Esophagus muscularis mucosa (tissue), 4 donors: ENCODE results near the gene DAB2IP. TPM values are rescaled to one million over a fixed set of nuclear protein-coding genes. Genes with fewer than 3 reads are reported as not detected.

Source experiments
- DNase-seq: peaks from one replicate; pipeline ENCODE4 v3.0.0-alpha.2; 2017; ENCODE audit errors: extremely low spot score
- H3K27ac ChIP-seq, 4 donors: fragments of 200-600 bp; sonication (generic); replicated peaks in 1 of 4; 1 replicate in 3 of 4; 2 replicates in 1 of 4; pipeline ENCODE4 v1.5.1; 2016 to 2019; ENCODE audit warnings: mild to moderate bottlenecking in 1 of 4
- H3K27me3 ChIP-seq, 4 donors: fragments of 200-600 bp; sonication (generic); one replicate each; pipeline versions ENCODE4 v1.5.1 to v1.6.0; 2016 to 2019
- H3K36me3 ChIP-seq, 4 donors: fragments of 200-600 bp; sonication (generic); one replicate each; pipeline ENCODE4 v1.5.1; 2016 to 2019
- H3K4me1 ChIP-seq, 4 donors: fragments of 200-600 bp; sonication (generic); one replicate each; pipeline ENCODE4 v1.5.1; 2016 to 2019
- H3K4me3 ChIP-seq, 4 donors: fragments of 200-600 bp; sonication (generic); 1 replicate in 2 of 4; 2 replicates in 2 of 4; pipeline ENCODE4 v1.5.1; 2016 to 2019; ENCODE audit warnings: mild to moderate bottlenecking in 4 of 4, moderate library complexity in 1 of 4
- H3K9me3 ChIP-seq, 4 donors: fragments of 200-600 bp; sonication (generic); 1 replicate in 3 of 4; 2 replicates in 1 of 4; pipeline ENCODE4 v1.5.1; 2016 to 2019
- EP300 ChIP-seq: sonication (generic); formaldehyde crosslinking; IDR thresholded peaks from one replicate; pipeline ENCODE4 v1.6.1; 2017; ENCODE audit warnings: antibody characterized with exemption
- POLR2A ChIP-seq: fragments of 450-650 bp; IDR thresholded peaks from one replicate; pipeline ENCODE4 v1.6.1; 2017; ENCODE audit warnings: antibody characterized with exemption, moderate library complexity, mild to moderate bottlenecking, low read depth
- POLR2AphosphoS5 ChIP-seq, 2 donors: sonication (generic); formaldehyde crosslinking; IDR thresholded peaks; one replicate each; pipeline ENCODE4 v1.6.1; 2017; ENCODE audit warnings: antibody characterized with exemption in 2 of 2
- WGBS: methylation state at CpG from one replicate; pipeline ENCODE4 v1.1.5; 2018; 5-methylcytosine and 5-hydroxymethylcytosine counted together
- intact Hi-C: fragments of 100-400 bp; cut with DNase I; formaldehyde crosslinking; loops from one replicate; pipeline ENCODE4 v1.15.1; 2023
- total RNA-seq, 4 donors: library from RNA; depleted of rRNA; stranded (reverse); fragments of >200 nt; gene quantifications; one replicate each; pipeline versions ENCODE4 v1.1.0 to v1.2.1, GENCODE V29; 2016
- TF ChIP-seq, protein P1 (sequence below), 3 experiments: fragments of 200-600 bp in 2 of 3; fragments of 450-650 bp in 1 of 3; sonication (generic) in 2 of 3; IDR thresholded peaks; one replicate each; pipeline ENCODE4 v1.5.1; 2017 to 2019; ENCODE audit warnings: antibody characterized with exemption in 3 of 3, mild to moderate bottlenecking in 2 of 3, moderate library complexity in 1 of 3

The DAB2IP gene
- total RNA-seq, 4 donors from 2014 or later, result 41.7 to 102 (median 62.4) TPM

DNA sequence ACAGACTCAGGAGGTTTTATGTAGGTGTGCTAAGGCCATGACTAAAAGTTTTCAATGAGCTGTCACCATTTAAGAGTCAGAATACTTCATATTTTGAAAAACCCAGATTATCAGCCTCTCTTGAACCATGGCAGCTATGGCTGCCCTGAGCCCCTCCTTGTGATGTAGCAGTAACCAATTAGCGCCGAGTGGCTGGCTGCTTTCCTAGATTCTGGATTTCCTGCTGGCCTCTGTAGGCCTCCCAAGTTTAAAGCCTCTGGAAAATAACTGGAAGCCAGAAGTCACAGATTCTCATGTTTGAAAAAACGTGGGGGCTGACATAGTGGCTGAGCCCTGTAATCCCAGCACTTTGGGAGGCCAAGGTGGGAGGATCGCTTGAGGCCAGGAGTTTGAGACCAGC, 25.5 kb downstream of the DAB2IP start:
- no peak for DNase-seq
- H3K9me3 ChIP-seq, result no peaks in the 10 kb centered on the region
- TF ChIP-seq, protein P1, sequence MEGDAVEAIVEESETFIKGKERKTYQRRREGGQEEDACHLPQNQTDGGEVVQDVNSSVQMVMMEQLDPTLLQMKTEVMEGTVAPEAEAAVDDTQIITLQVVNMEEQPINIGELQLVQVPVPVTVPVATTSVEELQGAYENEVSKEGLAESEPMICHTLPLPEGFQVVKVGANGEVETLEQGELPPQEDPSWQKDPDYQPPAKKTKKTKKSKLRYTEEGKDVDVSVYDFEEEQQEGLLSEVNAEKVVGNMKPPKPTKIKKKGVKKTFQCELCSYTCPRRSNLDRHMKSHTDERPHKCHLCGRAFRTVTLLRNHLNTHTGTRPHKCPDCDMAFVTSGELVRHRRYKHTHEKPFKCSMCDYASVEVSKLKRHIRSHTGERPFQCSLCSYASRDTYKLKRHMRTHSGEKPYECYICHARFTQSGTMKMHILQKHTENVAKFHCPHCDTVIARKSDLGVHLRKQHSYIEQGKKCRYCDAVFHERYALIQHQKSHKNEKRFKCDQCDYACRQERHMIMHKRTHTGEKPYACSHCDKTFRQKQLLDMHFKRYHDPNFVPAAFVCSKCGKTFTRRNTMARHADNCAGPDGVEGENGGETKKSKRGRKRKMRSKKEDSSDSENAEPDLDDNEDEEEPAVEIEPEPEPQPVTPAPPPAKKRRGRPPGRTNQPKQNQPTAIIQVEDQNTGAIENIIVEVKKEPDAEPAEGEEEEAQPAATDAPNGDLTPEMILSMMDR (IDR thresholded peaks at IDR 0.05), result no peak
- no peak for TF ChIP-seq POLR2A
- no peak for TF ChIP-seq POLR2AphosphoS5 (IDR thresholded peaks at IDR 0.05)
- H3K27ac ChIP-seq, result no peak overlapping the region
- H3K27me3 ChIP-seq, result no peaks in the 10 kb centered on the region
- WGBS, result 56% methylated on average over 4 of the region's 4 CpGs
- peaks cover 50 to 53% (median 50%) of the 10 kb centered on the region in 4 donors for H3K4me1 ChIP-seq
- H3K36me3 ChIP-seq, result peaks cover 5 to 37% (median 32%) of the 10 kb centered on the region in 4 donors
- intact Hi-C loops, result no loop called here
- H3K4me3 ChIP-seq, result no peak overlapping the region

DNA sequence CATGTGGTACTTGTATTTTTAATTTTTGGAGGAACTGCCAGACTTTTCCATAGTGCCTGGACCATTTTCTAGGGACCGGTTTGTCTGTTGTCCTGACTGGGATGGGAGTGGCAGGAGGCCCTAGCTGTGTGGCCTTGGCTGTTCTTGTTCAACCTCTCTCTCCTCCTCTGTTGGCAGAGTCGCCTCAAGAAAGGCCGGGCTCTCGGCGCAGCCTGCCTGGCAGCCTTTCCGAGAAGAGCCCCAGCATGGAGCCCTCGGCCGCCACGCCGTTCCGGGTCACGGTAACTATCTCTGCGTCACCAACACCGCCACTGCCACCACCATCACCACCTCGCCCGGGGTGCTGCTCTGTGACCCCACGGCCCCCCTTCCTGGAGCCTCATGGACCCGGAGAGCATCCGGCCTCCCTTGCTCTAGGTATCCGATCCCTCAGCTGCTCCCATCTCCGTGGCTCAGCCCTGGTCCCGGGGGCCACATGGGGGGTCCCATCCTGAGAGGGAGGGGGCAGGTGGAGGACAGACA, 27.1 kb downstream of the DAB2IP start:
- 91% methylated on average over 22 of the region's 22 CpGs for WGBS
- H3K4me1 ChIP-seq, result peaks cover 33 to 42% (median 36%) of the 10 kb centered on the region in 4 donors

DNA sequence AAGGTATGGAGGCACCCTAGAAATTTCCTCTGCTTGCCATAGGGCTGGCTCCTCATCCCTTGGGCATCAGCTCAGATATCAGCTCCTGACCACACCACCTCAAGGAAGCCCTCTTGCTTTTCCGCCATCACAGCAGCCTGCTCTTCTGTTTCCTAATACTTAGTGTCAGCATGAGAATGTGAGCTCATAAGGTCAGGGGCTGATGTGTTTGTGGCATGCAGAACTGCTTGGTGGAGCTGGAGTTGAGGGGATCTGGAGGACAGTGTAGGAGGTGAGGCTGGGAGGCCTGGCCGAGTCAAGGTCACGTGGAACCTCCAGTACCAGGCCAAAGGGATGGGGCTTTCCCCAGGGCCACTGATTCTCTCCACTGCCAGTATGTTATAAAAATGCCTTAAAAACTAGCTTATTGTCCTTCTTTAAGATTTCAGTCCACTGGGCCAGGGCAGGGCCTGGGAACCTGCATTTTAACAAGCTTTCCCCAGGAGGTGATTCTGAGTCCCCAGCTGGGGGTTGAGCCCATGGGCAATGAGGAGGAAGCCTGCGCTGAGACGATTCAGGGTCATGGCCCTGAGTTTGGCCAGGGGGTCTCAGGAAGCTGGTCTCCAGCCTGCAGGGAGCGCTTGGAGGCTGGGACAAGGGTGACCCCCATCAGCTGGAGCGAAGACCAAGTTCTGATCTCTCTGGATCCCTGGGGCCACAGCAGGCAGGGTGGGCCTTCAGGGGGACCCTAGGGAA, 28.6 kb downstream of the DAB2IP start:
- Histone ChIP-seq H3K27ac (no peak overlapping the region), H3K4me3 (no peak overlapping the region), H3K4me1 (peaks cover 21 to 40% (median 26%) of the 10 kb centered on the region in 4 donors), H3K27me3 (no peaks in the 10 kb centered on the region), H3K9me3 (no peaks in the 10 kb centered on the region), H3K36me3 (peaks cover 5 to 43% (median 38%) of the 10 kb centered on the region in 4 donors)
- 92% methylated on average over 7 of the region's 7 CpGs for WGBS
- intact Hi-C loops, result loop anchor here (5.0 kb wide), 1 partner anchor 43 kb away; no protein-coding TSS in a partner anchor
- TF ChIP-seq POLR2AphosphoS5 (IDR thresholded peaks at IDR 0.05) (no peak), EP300 (no peak)
- DNase-seq, result no peak

More for the DNA sequence above, 27.1 kb downstream of the DAB2IP start:
- no peaks in the 10 kb centered on the region for H3K27me3 ChIP-seq
- TF ChIP-seq POLR2A (no peak), POLR2AphosphoS5 (IDR thresholded peaks at IDR 0.05) (no peak), EP300 (no peak)
- TF ChIP-seq, protein P1 (IDR thresholded peaks at IDR 0.05), result no peak
- H3K9me3 ChIP-seq, result no peaks in the 10 kb centered on the region
- no peak overlapping the region for H3K4me3 ChIP-seq
- DNase-seq, result no peak
- intact Hi-C loops, result no loop called here
- H3K36me3 ChIP-seq, result peaks cover 5 to 43% (median 38%) of the 10 kb centered on the region in 4 donors
- no peak overlapping the region for H3K27ac ChIP-seq

DNA sequence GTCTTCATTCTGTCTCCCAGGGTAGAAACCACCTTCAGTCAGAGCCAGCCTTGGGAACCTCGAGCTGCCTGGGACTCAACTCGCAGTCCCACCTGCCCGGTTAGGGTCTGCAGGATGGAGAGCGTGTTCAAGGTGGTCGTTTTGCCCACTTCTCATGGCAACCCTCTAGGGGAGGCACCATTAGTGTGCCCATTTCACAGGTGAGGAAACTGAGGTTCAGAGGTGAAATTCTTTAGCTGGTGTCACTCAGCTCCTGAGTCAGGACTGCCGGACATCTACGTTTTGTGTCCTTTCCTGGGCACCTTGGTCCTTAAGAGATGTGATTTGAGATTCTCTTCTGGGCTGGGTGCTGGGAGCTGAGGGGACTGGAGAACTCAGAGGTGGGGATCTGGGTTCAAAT, 30.0 kb downstream of the DAB2IP start:
- no peaks in the 10 kb centered on the region for H3K27me3 ChIP-seq
- H3K9me3 ChIP-seq, result no peaks in the 10 kb centered on the region
- TF ChIP-seq, protein P1 (IDR thresholded peaks at IDR 0.05), result no peak
- TF ChIP-seq POLR2AphosphoS5 (IDR thresholded peaks at IDR 0.05), result no peak
- no peak for TF ChIP-seq EP300
- H3K27ac ChIP-seq, result no peak overlapping the region
- H3K4me1 ChIP-seq, result peaks cover 8 to 29% (median 13%) of the 10 kb centered on the region in 4 donors
- H3K4me3 ChIP-seq, result no peak overlapping the region
- peaks cover 5 to 43% (median 38%) of the 10 kb centered on the region in 4 donors for H3K36me3 ChIP-seq
- WGBS, result 92% methylated on average over 6 of the region's 7 CpGs
- intact Hi-C loops, result loop anchor here (5.0 kb wide), 1 partner anchor 44 kb away; no protein-coding TSS in a partner anchor
- no peak for DNase-seq

DNA sequence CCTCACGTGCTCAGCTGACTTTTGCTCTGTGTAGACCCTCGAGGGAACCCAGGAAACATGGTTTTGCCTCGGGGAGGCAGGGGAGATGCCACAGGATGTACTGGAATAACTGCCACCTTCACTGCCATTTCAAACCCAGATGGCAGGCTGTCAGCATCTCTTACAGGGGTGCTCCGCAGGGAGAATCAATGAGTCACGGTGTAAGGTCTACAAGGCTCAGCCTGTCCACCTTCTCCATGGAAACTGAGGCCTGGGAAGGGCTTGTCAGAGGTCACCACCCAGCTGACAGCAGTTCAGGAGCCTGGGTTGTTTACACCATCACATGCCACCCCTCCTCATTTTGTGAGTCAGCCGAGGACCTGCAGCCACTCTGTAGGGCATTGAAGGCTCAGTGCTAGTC, 30.8 kb downstream of the DAB2IP start:
- H3K36me3 ChIP-seq, result peaks cover 5 to 43% (median 38%) of the 10 kb centered on the region in 4 donors
- no peaks in the 10 kb centered on the region for H3K9me3 ChIP-seq
- WGBS, result 52% methylated on average over 3 of the region's 6 CpGs
- no peaks in the 10 kb centered on the region for H3K27me3 ChIP-seq
- H3K4me3 ChIP-seq, result no peak overlapping the region
- no peak for TF ChIP-seq EP300
- TF ChIP-seq POLR2AphosphoS5 (IDR thresholded peaks at IDR 0.05), result no peak
- TF ChIP-seq, protein P1 (IDR thresholded peaks at IDR 0.05), result no peak
- no peak for TF ChIP-seq POLR2A
- DNase-seq, result no peak
- intact Hi-C loops, result loop anchor here (5.0 kb wide), 1 partner anchor 45 kb away; no protein-coding TSS in a partner anchor
- no peak overlapping the region for H3K27ac ChIP-seq
- peaks cover 6 to 29% (median 12%) of the 10 kb centered on the region in 4 donors for H3K4me1 ChIP-seq
